Measurements from ENCODE around the gene PIGR. TPM values are rescaled to one million over a fixed set of nuclear protein-coding genes. Genes with fewer than 3 reads are reported as not detected.

PIGR gene
- total RNA-seq, 1 donor, result not detected

DNA sequence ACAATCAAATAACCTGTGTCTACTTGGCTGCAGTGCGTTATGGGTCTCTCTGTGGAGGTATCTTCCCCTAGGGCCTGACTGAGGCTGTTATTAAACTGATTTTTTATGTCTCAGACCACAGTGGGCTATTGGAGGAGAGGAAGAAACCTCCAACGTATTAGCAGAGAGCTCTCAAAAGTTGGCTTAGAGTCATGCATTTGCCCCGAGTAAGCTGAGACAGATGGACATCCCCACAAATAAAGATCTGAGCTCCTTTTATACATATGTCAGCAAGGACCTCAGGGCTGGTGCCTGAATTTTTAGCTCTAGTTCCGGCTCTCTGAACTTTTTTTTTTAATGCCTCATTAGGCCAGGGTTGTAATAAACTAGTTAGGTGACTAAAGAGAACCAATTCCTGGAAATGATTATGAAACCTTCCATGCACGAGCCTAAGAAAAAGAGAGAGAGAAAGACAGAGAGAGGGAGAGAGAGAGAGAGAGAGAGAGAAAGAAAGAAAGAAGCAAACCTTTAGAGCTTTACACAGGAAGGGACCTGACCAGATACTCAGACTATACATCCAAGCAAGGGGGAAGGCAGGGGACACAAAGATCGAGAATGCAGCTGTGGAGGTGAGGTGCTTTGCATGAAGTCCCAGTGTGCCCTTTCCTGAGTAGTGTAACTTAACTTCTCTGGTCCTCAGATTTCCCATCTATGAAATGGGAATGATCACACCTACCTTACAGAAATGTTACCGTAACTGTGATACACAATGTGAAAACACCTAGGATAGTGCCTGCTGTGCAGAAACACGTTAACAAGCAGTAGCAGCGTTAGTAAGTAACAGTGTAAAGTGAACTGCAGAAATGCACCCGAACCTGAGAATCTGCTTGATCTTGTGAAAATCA, 8.4 kb upstream of the PIGR start:
- DNase-seq (ENCODE audit: low read depth), result no peak
- H3K4me3 ChIP-seq (ENCODE audit: low read depth, low read length), result no peak overlapping the region
- TF ChIP-seq, protein P1, sequence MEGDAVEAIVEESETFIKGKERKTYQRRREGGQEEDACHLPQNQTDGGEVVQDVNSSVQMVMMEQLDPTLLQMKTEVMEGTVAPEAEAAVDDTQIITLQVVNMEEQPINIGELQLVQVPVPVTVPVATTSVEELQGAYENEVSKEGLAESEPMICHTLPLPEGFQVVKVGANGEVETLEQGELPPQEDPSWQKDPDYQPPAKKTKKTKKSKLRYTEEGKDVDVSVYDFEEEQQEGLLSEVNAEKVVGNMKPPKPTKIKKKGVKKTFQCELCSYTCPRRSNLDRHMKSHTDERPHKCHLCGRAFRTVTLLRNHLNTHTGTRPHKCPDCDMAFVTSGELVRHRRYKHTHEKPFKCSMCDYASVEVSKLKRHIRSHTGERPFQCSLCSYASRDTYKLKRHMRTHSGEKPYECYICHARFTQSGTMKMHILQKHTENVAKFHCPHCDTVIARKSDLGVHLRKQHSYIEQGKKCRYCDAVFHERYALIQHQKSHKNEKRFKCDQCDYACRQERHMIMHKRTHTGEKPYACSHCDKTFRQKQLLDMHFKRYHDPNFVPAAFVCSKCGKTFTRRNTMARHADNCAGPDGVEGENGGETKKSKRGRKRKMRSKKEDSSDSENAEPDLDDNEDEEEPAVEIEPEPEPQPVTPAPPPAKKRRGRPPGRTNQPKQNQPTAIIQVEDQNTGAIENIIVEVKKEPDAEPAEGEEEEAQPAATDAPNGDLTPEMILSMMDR (IDR thresholded peaks at IDR 0.05; ENCODE audit: insufficient read depth, low read depth, low read length), result no peak

DNA sequence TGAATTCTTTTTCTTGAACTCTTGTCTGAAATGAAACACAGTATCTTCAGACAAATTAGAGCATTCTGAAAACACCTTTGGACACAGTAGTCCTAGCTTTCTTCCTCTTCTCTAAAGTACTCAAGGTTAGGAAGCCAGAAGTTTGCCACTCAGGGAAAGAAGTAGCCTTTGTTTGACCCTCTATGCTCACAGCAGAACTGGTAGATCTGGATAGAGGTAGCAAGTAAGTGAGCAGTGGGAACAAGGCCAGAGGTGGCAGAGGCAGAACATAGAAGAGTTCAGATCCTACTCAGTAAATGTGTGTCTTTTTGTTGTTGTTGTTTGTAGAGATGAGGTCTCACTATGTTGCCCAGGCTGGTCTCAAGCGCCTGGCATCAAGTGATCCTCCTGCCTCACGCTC, 7.4 kb upstream of the PIGR start:
- H3K4me3 ChIP-seq (ENCODE audit: low read depth, low read length), result no peak overlapping the region
- TF ChIP-seq, protein P1 (IDR thresholded peaks at IDR 0.05; ENCODE audit: insufficient read depth, low read depth, low read length), result no peak
- DNase-seq (ENCODE audit: low read depth), result no peak

DNA sequence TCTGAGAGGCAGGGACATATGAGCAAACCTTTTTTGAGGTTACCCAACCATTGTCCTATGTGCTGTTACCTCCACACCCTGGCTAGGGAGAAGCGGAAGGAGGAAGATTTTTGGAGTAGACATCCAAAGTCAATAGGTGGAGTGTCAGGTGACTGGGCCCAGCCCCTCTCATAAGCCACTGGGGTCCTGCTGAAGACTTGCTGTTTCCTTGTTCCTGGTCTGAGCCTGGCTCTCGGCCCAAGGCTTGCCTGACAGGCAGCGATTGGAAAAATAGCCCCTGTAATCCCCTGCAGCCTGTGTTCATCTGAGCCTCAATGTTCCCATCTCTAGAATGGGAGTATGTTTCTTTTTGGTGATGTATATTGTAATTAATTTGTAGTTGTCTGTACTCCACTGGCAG, 6.9 kb upstream of the PIGR start:
- TF ChIP-seq, protein P1 (IDR thresholded peaks at IDR 0.05; ENCODE audit: insufficient read depth, low read depth, low read length), result no peak
- no peak for DNase-seq (ENCODE audit: low read depth)
- no peak overlapping the region for H3K4me3 ChIP-seq (ENCODE audit: low read depth, low read length)

DNA sequence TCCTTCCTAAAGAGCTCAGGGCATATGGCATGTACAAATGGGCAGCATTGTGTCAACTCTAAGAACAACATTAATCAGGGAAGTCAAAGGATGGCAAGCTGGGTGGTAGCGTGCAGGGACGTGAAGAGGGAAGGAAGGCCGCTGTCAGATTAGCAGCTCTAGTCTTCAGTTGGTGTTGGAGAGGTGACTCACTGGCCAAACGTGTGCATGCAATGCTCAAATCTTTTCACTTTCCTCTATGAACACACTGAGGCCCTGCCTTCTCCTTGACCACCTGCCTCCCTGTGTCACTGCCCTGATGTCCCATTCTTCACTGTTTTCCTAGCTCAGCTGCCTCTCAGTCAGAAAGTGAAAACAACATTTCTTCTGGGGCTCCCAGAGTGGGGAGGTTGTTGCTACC, 5.9 kb upstream of the PIGR start:
- no peak for DNase-seq (ENCODE audit: low read depth)
- H3K4me3 ChIP-seq (ENCODE audit: low read depth, low read length), result no peak overlapping the region
- TF ChIP-seq, protein P1 (IDR thresholded peaks at IDR 0.05; ENCODE audit: insufficient read depth, low read depth, low read length), result no peak

DNA sequence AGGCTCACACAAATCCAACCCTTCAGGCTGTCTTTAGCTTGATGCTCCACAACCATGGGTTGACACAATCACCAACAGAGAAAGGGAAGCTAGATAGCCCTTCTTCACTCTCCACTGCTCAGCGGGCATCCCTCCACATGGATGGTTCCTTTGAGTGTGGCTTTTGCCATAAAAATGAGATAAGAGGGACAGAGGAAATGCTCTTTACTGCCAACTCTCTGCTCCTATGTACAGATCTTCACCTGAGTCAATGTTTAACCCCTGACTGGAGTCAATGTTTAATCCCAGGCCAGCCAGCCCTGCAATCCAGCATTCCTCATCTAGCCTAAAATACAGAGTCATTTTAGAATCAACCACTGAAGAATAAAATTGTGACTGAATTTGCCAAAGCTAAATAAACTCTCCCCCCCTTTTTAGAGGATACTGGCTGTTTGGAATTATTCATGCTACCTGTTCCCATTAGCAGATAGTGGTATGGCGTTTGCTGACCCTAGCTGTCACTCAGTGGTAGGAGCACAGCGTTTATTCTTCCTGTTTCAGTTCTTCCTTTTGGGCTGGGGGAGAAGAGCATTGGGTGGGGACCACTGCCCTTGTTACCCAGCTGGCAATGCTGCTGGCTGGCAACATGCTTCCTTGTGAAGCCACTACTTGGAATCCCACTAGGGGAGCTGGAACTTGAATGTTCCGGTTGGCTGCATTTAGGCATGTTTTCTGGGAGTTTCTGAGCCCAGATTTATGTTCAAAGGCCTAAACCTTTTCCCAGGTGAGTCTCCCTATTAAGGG, 5.2 kb upstream of the PIGR start:
- H3K4me3 ChIP-seq (ENCODE audit: low read depth, low read length), result no peak overlapping the region
- TF ChIP-seq, protein P1 (IDR thresholded peaks at IDR 0.05; ENCODE audit: insufficient read depth, low read depth, low read length), result no peak
- no peak for DNase-seq (ENCODE audit: low read depth)

DNA sequence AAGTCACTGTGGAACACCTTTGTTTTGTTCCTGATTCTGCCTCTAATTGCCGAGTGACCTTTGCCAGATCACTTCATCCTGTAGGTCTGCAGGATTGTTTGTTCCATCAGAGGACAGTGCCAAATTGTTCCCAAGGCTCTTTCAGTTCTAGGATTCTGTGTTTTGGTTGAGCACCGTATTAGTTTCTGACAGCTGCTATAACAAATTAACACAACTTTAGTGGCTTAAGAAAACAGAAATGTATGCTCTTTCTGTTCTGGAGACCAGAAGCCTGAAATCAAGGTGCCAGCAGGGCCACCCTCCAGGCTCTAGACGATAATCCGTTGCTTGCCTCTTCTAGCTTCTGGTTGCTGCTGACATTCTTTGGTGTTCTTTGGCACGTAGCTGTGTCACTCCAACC, 3.4 kb upstream of the PIGR start:
- no peak overlapping the region for H3K4me3 ChIP-seq (ENCODE audit: low read depth, low read length)
- TF ChIP-seq, protein P1 (IDR thresholded peaks at IDR 0.05; ENCODE audit: insufficient read depth, low read depth, low read length), result no peak

More for the DNA sequence above, 3.4 kb upstream of the PIGR start:
- DNase-seq (ENCODE audit: low read depth), result no peak

Data from fibroblast of villous mesenchyme (primary cell).